Heart left ventricle (tissue), 16 donors: ENCODE results near the gene CDT1. TPM values are rescaled to one million over a fixed set of nuclear protein-coding genes. Genes with fewer than 3 reads are reported as not detected.
A peak's percentile ranks its signal among the peaks of the same experiment; 100 is the strongest.

Experiments
- ATAC-seq, 4 donors: fragments of 200-7000 bp; cut with Tn5 transposase; one replicate each; pipeline ENCODE4 v1.9.1; 2020 to 2022; ENCODE audit warnings: moderate library complexity in 4 of 4, mild to moderate bottlenecking in 3 of 4, moderate number of reproducible peaks in 1 of 4
- DNase-seq, 5 donors: peaks; one replicate each; pipeline ENCODE4 v3.0.0-alpha.2; 2020
- H3K27ac ChIP-seq, 12 donors: fragments of 200-600 bp; sonication (generic) in 4 of 12; one replicate each; pipeline versions ENCODE4 v1.5.0 to v1.8.0; 2016 to 2022; ENCODE audit warnings: mild to moderate bottlenecking in 2 of 12
- H3K27me3 ChIP-seq, 9 donors: fragments of 200-600 bp; sonication (generic) in 2 of 9; one replicate each; pipeline versions ENCODE4 v1.5.1 to v1.8.0; 2016 to 2022; ENCODE audit warnings: mild to moderate bottlenecking in 3 of 9
- H3K36me3 ChIP-seq, 9 donors: fragments of 200-600 bp; sonication (generic) in 2 of 9; one replicate each; pipeline versions ENCODE4 v1.5.0 to v1.8.0; 2018 to 2022; ENCODE audit warnings: mild to moderate bottlenecking in 2 of 9
- H3K4me1 ChIP-seq, 12 donors: fragments of 200-600 bp; sonication (generic) in 4 of 12; one replicate each; pipeline versions ENCODE4 v1.5.0 to v1.8.0; 2016 to 2022; ENCODE audit warnings: mild to moderate bottlenecking in 3 of 12
- H3K4me3 ChIP-seq, 12 donors: fragments of 200-600 bp; sonication (generic) in 4 of 12; one replicate each; pipeline versions ENCODE4 v1.5.0 to v1.8.0; 2017 to 2022; ENCODE audit warnings: mild to moderate bottlenecking in 9 of 12, moderate library complexity in 4 of 12
- H3K9me3 ChIP-seq, 12 donors: fragments of 200-600 bp; sonication (generic) in 4 of 12; one replicate each; pipeline versions ENCODE4 v1.5.0 to v1.8.0; 2016 to 2022; ENCODE audit warnings: mild to moderate bottlenecking in 1 of 12
- POLR2A ChIP-seq, 2 donors: fragments of 450-650 bp; IDR thresholded peaks; one replicate each; pipeline ENCODE4 v1.6.1; 2017; ENCODE audit warnings: antibody characterized with exemption in 2 of 2, mild to moderate bottlenecking in 2 of 2, moderate library complexity in 2 of 2
- WGBS, 4 donors: extraction: QIAGEN DNeasy Blood & Tissue Kit in 2 of 4; methylation state at CpG; one replicate each; pipeline versions ENCODE4 v1.1.5 to v1.1.7; 2013 to 2018; 5-methylcytosine and 5-hydroxymethylcytosine counted together
- intact Hi-C, 10 donors: fragments of 100-400 bp; cut with DNase I; formaldehyde crosslinking; loops; one replicate each; pipeline versions ENCODE4 v1.11.1 to v1.14.2; 2022
- long read RNA-seq, 3 donors: library from polyadenylated mRNA; unstranded; transcript quantifications; one replicate each; pipeline ENCODE4 v2.0.0, GENCODE V29; 2020 to 2021
- polyA plus RNA-seq, 2 donors: library from polyadenylated mRNA; stranded (reverse); fragments of 200-250 nt; gene quantifications; one replicate each; pipeline ENCODE4 v1.2.3, GENCODE V29; 2013
- total RNA-seq, 9 donors: library from RNA; depleted of rRNA in 2 of 9; stranded (reverse); fragments of >200 nt in 2 of 9; fragmentation: NEBNext Ultra II Directional in 3 of 9; extraction: Animal tissue kit (Norgen Biotek cat#: 25700) in 3 of 9; gene quantifications; one replicate each; pipeline versions ENCODE4 v1.1.0 to v1.2.4, GENCODE V29; 2016 to 2023
- TF ChIP-seq, protein P1 (sequence below), 12 donors: fragments of 200-600 bp; sonication (generic) in 4 of 12; IDR thresholded peaks; one replicate each; pipeline versions ENCODE4 v1.5.0 to v1.8.0; 2018 to 2022; ENCODE audit warnings: antibody characterized with exemption in 12 of 12, mild to moderate bottlenecking in 5 of 12
- donor health status: ischemic (EF 13 %, LVEDD 7.1; RV severe dilation, severe dysfunction).
- donor health status: healthy with polysubstance abuse.
- donor health status: DM: no; HTN: yes; CAD: no.
- donor health status: DM: no; HTN: no; CAD: no.
- donor health status: ischemic (EF 25% LVEDD 6.9; RV normal size, moderate dysfunction).
- donor health status: ischemic (EF 25% LVEDD 5.7; RV mildly dilated, moderate dysfunction).
- donor health status: healthy.
- donor health status: DM: yes; HTN: yes; CAD: no.
- donor health status: ischemic (EF 35%, LVEDD 5.7; RV mildly dilated, moderate dysfunction).
- donor health status: nonischemic (EF 11% LVEDD 7.7; RV severe dilation, severe dysfunction).
- donor health status: DM: yes; HTN: yes; CAD: no.
- donor health status: PGD.
- donor health status: ischemic (EF 29% LVEDD 5.4; RV normal size, mild dysfunction).
- donor health status: nonischemic (EF 23%, LVEDD 6.1; RV moderate dilation, normal function).

Gene CDT1
- 1 to 10 TPM in 4 of 9 donors, under 1 TPM in 5; 0.23 to 6.1 (median 0.70) TPM for total RNA-seq
- under 1 TPM; 0.19 to 0.40 TPM for polyA plus RNA-seq
- long read RNA-seq, donor 1, partial matches to known transcripts: 1 of 1 reads
- long read RNA-seq, donor 1, other reads (novel, unspliced or antisense): 0 of 1 reads
- long read RNA-seq, donor 2: 0 reads
- long read RNA-seq, donor 3: 0 reads

DNA sequence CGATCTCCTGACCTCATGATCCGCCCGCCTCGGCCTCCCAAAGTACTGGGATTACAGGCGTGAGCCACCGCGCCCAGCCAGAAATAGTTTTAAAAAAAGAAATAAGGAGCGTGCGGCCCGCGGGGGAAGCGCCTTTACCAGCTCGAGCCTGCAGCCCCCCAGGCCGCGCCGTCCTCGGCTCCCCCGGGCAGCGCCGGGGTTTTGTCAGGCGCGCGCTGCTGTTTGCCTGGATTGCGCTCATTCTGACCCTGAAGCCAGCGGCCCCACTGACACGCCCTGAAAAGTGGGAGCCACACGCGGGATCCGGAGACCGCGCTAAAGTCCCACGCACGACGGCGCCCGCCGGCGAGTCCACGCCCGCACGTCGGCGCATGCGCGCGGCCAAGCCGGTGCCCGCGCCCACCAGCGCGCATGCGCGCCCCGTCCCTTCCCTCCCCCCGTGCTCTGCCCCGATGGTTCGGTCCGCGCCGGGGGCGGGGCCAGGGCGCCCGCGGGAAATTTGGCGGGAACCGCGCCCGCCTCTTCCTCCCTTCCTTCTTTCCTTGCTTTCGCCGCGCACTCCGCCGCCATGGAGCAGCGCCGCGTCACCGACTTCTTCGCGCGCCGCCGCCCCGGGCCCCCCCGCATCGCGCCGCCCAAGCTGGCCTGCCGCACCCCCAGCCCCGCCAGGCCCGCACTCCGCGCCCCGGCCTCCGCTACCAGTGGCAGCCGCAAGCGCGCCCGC lies at the start of gene CDT1:
Gene CDT1 (plus strand): TSS at position 526 of the 724 bp plus-strand sequence. CDS start 43 bp downstream, at position 569.
- Histone ChIP-seq H3K9me3 (no peaks in the 10 kb centered on the region), H3K27me3 (no peaks in the 10 kb centered on the region), H3K4me1 (peaks cover 0 to 30% (median 11%) of the 10 kb centered on the region in 12 donors), H3K4me3 (peak within 1 kb of the TSS; percentile 46 to 87 (median 72)), H3K36me3 (peaks cover 0 to 11% (median 0%) of the 10 kb centered on the region in 9 donors), H3K27ac (peak within 1 kb of the TSS in 11 of 12 donors; percentile 17 to 81 (median 60))
- TF ChIP-seq, protein P1, sequence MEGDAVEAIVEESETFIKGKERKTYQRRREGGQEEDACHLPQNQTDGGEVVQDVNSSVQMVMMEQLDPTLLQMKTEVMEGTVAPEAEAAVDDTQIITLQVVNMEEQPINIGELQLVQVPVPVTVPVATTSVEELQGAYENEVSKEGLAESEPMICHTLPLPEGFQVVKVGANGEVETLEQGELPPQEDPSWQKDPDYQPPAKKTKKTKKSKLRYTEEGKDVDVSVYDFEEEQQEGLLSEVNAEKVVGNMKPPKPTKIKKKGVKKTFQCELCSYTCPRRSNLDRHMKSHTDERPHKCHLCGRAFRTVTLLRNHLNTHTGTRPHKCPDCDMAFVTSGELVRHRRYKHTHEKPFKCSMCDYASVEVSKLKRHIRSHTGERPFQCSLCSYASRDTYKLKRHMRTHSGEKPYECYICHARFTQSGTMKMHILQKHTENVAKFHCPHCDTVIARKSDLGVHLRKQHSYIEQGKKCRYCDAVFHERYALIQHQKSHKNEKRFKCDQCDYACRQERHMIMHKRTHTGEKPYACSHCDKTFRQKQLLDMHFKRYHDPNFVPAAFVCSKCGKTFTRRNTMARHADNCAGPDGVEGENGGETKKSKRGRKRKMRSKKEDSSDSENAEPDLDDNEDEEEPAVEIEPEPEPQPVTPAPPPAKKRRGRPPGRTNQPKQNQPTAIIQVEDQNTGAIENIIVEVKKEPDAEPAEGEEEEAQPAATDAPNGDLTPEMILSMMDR (IDR thresholded peaks at IDR 0.05): no peak
- TF ChIP-seq POLR2A (IDR thresholded peaks at IDR 0.05): peak in 1 of 2 donors; percentile 86
- peak; percentile 81 to 95 (median 87) for DNase-seq
- WGBS, 4 donors: 0 to 1% (median 0%) methylated on average over 3 to 98 of the region's 98 CpGs
- ATAC-seq: peak; percentile 35 to 71 (median 64)
- intact Hi-C loops: no loop called here

DNA sequence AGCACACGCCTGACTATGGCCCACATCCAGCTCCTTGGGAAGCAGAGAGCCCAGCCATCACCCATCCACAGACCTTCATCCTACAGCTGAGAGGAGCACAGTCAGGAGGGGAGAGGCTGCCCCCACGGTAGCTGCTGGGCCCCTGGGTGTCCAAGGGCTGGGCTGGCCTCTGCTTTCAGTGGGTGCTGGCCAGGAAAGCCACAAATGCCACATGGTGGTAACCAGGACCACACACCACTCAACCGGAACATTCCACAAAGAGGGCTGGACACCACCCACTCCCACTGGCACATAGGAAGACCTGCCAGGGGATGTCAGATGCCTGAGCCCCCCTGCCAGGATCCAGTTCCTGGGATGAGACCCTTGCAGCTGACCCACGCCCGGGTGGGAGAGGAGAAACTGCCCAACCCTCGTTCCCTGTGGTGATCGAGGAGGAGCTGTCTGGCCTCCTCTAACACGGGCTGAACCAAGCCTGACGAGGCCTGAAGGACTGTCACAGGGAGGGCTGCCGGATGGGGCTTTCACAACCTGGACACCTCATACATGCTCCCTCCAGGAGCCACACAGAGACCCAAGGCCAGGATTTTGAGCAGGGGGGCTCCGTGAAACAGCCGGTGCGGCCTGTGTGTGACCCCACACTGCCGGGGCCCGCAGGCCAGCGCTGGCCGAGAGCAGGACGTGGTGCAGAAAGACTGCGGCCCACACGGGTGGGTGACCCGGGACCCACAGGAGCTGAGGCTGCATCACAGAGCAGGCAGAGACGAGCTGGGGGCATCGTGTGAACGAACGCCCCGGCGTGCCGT lies 49.3 kb upstream of the CDT1 start:
- Histone ChIP-seq H3K36me3 (peaks cover 0 to 11% (median 0%) of the 10 kb centered on the region in 9 donors), H3K4me1 (peaks cover 0 to 14% (median 4%) of the 10 kb centered on the region in 12 donors), H3K9me3 (peaks cover 0 to 12% (median 0%) of the 10 kb centered on the region in 12 donors), H3K27ac (peak overlapping the region in 1 of 12 donors; percentile 92), H3K27me3 (no peaks in the 10 kb centered on the region), H3K4me3 (no peak overlapping the region)
- DNase-seq: no peak
- no peak for ATAC-seq
- intact Hi-C loops: no loop called here
- 92 to 95% (median 94%) methylated on average over 23 to 28 of the region's 28 CpGs for WGBS, 4 donors
- no peak for TF ChIP-seq POLR2A (IDR thresholded peaks at IDR 0.05)
- TF ChIP-seq, protein P1 (IDR thresholded peaks at IDR 0.05): no peak

DNA sequence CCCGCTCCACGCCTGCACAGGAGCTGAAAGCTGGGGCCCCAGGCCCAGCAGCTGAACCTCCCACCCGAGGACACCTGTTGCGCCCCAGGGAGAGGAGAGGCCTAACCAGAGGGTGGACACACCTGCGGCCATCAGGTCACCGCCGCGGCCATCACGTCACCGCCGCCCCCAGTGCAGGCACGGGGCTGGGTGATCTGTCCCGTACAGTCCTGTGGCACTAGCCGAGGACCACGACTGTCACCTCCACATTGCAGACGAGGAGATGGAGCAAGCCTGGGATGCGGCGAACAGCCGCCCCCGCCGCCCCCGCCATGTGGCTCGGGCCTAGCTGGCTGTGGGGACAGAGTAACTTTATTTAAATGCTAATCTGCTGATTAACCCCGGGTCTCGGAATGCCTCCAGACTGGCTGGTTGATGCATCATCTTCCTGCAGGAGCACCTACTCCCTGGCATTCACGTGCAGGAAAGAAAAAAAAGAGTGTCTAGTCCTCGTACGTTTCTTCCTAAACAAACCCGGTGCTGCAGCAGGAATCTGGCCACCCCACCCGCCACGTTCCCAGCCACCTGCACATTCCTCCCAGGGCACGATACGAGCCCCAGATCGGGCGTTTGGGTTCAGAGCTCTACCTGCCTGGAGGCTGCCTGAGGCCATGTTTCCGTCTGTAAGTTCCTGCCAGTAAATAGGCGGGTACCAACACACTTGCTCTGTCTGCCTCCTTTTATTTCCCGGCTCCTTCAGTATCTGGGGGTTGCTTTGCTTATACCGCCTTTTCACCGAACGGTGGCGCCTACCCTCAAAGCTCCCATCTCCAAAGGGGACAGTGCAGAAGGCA lies 48.5 kb upstream of the CDT1 start:
- TF ChIP-seq, protein P1 (IDR thresholded peaks at IDR 0.05): peak in 4 of 12 donors; percentile 12 to 38 (median 20)
- no peak for TF ChIP-seq POLR2A (IDR thresholded peaks at IDR 0.05)
- intact Hi-C loops: no loop called here
- WGBS, 4 donors: 75 to 90% (median 82%) methylated on average over 39 to 42 of the region's 42 CpGs
- peak overlapping the region in 1 of 12 donors; percentile 92 for H3K27ac ChIP-seq
- peaks cover 0 to 19% (median 8%) of the 10 kb centered on the region in 12 donors for H3K4me1 ChIP-seq
- DNase-seq (no peak), ATAC-seq (no peak)
- H3K4me3 ChIP-seq: no peak overlapping the region
- peaks cover 0 to 11% (median 0%) of the 10 kb centered on the region in 9 donors for H3K36me3 ChIP-seq
- no peaks in the 10 kb centered on the region for H3K27me3 ChIP-seq
- H3K9me3 ChIP-seq: peaks cover 0 to 15% (median 0%) of the 10 kb centered on the region in 12 donors
